Activated CD4-positive, alpha-beta T cell treated with anti-CD3 and anti-CD28 coated beads, Interleukin-2, amount 50 U/mL, for 4 hours (primary cell): ENCODE data around the gene KAZN.

Experiments
- DNase-seq, 2 experiments: peaks; one replicate each; pipeline ENCODE4 v3.0.0-alpha.2; 2020

The KAZN gene

DNA sequence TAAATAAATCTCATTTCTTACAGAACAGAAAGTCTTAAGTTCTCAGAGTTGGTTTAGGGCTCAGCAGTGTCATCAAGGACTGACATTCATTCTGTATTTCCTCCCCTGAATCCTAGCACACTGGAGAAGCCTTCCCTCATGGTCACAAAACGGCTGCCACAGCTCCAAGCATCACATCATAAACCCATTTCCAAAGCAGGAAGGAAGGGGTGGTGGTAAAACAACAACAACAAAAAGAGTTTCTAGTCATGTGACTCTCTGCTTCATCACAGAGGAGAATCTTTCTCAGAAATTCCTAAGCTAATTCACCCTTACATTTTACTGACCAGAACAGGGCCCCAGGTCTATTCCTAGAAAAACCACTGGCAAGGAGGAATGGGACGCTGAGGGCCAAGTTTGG lies 210.3 kb downstream of the KAZN start:
- no peak for DNase-seq

DNA sequence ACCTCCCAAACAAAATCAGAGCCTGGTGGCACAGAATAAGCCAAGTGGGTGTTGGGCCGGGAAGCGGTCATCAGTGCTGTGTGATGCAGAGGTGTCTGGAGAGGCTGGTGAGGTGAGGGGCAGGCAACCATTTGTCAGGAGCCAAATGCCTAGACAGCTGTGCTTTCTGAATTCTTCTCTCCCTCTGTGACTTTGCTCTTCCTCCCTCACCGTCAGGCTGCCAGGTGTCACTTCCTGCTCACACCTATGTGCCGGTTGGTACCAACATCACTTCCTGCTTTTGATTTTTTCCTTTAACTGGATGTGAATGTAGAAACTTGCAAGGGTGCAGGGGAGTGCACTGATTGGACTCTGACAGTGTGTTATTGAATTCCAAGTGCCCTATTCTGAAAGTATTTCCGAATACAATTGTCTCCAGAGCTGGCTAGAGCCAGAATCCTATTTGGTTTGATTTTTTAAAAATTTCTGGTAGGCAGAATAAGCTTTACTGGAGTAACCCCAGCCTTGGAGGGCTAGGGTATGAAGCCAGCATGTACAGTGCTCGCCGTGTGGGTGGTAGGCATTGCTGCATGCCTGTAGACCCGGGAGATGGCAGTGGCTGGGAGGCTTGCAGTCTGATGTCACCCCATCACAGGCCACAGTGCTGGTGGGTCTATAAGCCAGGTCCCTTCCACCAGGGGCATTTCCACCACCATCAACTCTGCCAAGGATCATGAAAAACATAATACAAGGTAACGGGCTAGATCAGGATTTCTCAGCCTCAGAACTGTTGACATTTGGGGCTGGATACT lies 210.9 kb downstream of the KAZN start:
- no peak for DNase-seq

DNA sequence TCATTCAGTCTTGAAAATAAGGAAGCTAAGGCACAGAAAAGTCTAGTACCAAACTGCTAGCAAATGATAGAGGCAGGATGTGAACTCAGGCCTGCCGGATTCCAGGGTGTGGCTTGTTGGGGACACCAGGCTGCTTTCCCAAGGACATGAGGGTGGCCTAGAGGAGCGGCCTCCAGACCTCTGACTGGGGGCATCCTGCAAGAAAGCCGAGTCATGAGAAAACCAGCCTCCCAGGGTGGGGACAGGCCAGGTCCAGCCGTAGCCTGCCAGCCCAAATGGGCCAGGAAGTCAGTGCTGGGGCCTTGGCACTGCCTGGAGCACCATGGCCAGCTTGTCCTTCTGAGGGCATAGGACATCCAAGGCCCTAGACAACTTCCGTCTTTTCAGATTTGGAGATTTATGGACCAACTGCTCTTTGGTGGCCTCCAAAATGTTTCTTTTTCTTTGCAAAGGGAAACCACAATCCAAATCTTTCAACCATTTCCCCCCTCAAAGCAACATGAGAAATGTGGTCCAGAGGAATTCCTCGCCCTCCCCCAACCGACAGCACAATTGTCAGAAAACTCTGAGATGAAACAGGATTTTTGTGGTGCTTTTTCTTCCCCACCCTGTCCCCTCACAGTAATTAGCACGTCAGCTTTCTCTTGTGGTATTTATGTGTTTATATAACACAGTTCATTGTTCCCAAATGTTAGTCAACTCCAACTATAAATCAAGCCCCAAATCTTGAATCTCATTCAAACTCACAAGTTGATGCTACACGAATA lies 212.3 kb downstream of the KAZN start:
- DNase-seq, result no peak

DNA sequence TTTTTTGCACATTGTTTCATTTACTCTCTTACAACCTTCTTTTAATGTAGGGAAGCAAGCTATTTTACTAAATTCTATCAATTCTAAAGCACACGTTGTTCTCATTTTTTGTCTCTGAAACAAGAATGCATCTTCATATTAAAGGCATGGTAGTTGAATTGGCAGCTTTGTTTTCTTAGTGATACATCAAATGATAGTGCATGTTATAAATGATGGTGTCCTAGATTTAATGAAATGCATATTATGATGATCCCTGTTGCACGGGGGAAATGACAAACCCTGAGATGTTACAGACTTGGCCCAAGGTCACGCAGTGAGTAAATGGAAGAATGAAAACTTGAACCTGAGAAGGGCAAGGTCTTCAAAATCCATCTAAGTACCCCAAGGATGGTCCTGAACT lies 213.1 kb downstream of the KAZN start:
- DNase-seq, result no peak

DNA sequence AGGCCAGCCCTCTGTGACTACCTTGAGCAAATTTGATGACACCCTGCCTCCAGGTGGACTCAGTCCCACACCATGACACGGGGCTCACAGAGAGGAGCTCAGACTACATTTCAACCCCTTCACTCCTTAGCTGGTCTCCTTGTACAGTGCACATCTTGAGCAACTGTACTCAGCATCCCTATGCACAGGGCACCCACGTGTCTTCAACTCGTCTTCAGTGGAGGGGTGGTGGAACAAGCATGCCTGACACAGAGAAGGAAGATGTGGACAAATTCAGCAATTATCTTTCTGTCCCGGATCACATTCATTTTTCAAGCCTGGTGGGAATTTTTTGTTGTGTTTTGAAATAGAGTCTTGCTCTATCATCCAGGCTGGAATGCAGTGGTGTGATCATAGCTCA lies 213.7 kb downstream of the KAZN start:
- no peak for DNase-seq

DNA sequence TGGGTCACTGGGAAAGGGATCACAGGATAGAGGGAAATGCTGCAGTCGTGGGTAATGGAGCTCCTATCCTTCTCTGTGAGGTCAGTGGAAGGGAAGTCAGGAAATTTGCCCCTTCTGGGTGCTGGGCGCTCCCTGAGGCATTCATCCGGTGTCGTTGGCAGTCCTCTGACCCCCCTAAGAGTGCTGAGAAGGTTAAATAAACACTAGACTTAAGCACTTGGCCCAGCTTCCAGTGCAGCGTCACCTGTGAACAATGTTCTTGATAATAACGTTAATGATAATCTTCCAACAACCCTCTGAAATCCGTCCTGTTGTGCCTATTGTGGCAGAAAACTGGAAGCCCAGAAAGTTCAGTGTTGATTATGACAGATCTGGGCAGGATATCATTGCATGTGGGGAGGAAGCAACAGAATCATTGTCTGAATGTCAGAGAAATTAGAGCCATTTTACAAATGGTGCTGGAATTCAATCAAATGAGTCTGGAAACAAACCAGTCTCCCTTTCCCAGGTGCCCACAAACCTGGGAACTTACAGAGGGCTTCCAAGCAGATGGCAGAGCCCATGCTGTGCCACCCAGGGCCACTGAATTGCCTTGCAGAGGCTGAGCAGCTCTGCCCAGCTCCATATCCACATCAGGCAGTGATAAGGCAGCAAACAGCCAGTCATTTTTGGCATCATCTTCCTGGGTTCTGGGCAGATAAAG lies 216.8 kb downstream of the KAZN start:
- DNase-seq, result no peak

DNA sequence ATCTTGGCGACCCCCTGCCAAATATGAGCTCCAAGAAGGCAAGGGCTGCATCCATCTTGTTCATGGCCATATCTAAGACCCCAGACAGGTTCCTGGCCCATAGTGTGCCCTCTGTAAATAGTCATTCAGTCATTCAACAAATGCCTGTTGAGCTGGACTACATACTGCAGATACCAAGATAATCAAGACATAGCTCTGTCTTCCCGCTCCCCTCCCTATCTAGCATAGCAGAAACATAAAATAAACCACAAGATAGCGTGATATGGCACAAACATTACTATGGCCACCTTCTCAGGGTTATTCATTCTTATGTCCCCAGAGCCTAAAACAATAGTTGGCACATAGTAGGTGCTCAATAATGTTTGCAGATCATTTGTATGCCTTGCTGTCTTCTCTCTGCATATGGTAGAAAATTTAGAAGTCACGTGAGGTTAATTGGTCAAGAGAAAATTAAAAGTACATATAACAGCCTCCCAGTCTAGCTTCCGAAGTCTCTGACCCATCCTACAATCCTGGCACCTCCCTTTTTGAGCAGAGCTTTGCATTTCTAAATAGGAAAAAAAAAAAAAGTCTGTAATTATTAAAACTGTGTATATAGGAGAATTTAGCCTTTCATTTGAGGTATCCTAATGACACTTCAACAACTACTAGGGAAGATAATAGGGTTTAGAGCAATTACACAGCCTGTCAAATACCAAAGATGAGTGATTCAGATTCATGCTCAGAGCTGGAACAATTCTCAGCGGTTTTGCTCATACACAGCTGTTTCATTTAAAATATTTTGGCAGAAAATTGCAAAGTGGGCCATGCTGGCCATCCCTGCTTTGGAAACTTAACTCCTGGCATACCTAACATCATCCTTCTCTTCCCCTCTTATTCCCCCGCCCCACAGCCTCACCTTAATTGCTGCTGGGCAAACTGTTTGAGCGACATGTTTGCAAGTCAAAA lies 219.0 kb downstream of the KAZN start:
- no peak for DNase-seq

DNA sequence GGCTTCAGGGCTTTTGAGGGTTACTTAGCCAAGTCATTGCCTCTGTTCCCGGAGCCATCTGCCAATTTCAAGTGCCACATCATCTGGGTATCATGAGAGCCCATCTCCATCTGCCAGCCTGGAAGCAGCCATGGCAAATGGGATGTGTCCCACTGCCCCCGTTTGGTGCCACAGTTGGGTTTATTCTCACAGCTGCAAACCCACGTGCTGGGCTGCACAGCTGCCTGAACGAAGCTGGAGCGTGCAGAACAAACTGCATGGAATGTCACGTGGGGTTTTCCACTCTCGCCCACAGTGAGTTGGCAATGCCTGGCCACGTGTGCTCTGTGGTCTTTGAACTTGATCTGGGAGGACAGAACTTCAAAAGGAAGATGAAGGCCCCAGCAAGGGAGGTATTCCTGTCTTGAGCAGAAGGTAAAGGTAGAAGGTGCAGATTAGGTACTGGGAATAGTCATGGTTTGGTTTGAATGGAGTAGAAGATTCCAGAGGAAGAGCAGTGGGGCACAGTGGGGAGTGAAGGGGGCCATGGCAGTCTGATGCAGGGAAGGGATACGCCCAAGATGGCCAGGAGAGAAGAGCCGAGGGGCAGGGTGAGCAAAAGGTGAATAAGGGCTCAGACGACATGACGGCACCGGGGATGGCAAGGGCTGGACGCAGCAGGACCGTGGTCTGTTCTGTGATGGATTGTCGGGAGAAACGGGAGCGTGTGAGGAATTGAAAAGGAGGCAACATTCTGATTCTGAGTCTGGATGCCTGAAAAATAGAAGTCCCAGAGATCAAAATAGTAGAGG lies 222.0 kb downstream of the KAZN start:
- no peak for DNase-seq

DNA sequence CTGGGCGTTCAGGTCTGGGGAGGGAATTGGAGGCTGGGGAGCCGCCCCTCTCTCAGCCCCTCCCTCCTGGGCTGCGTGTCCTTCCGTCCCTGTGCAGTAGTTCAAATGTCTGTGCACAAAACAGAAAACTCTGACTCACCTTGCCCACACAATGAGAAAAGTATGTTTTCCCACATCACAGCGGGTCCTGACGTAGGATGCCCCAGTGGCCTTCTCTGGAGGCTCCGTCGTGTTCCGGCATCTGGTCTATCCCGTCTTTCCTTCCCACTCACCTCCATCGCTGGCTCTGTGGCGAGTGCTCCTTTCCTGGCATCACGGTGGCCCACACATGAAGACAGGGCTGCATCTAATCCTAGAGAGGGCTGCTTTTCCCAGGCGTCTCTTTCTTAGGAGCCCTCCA lies 224.0 kb downstream of the KAZN start:
- DNase-seq, result no peak

DNA sequence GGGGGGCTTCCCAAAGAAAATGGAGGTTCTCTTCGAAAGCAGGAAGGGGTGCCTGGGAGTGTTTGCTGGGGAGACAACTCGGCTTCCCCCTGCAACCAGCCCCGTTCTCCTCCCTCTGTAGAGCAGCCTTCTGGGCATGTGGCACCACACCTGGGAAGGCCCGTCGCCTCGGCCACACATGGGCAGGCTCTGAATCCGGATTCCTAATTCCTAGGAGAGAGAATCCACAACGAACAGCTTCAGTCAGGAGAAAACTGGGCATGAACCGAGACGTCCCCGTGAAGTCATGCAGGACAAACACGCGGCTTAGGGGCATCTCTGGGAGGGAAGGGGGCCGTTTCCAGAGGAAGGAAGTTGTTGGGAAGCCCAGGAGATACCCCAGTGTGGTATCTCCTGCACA lies 224.5 kb downstream of the KAZN start:
- no peak for DNase-seq

DNA sequence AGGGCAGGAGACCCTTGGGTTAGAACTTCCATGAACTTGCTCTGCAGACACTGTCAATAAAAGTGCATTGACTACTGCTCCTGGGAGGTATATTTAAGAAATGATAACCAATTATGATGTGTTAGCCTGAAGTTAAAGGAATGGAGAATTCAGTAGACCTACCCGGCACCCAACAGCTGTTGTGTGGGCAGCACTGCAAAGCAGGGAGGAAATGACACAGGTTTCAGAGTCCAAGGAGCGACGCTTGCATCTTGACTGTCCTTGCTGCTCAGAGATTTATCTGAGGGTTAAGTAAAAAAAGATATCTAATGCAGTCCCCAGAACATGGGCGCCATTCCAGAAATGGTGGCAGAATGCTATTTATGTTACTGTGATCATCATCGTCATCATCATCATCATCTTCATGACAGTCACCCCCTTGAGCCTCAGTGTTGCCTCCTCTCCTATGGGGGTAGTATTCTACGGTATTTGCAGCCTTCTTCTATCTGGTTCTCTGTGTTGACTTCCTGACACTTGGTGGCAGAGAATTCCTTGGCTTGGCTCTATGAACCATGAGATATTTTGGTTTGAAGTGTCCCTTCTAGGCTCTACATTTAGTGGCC lies 225.9 kb downstream of the KAZN start:
- DNase-seq, result no peak

DNA sequence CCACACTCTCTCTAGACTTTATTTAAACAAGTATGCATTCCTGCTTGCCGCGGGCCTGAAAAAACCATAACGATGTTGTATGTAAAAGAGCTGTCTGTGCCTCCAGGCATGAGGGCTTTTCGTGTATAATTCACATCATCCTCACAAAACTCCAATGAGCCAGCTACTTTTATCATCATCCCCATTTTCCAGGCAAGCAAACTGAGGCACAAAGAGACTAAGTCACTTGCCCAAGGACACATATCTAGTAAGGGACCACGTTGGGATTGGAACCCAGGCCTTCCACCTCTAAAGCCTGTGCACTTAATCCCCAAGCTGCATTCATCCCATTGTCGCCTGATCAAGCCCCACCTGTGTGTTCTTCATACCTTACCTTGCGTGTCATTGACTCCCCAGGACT lies 226.9 kb downstream of the KAZN start:
- no peak for DNase-seq

DNA sequence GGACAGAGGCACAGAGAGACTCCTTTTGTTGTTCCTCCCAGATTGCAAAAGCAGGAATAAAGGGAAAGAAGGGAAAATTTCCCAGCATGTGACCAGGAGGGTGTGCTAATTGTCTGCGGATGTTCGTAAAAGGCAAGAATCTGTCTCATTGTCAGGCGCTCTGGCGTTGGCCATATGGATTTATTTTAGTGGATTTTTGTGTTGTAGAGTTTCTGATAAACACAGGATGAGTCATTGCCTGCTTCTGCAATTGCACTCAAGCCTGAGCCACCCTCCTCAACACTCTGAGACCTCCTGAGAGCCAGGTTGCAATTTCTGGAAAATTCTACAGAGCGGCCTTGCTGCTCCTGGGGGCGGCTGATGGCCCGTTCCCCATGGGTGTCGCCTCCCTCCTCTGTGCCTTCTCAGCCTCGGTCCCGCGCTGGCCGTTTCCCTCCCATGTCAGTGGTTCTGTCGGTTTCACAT lies 227.7 kb downstream of the KAZN start:
- no peak for DNase-seq

DNA sequence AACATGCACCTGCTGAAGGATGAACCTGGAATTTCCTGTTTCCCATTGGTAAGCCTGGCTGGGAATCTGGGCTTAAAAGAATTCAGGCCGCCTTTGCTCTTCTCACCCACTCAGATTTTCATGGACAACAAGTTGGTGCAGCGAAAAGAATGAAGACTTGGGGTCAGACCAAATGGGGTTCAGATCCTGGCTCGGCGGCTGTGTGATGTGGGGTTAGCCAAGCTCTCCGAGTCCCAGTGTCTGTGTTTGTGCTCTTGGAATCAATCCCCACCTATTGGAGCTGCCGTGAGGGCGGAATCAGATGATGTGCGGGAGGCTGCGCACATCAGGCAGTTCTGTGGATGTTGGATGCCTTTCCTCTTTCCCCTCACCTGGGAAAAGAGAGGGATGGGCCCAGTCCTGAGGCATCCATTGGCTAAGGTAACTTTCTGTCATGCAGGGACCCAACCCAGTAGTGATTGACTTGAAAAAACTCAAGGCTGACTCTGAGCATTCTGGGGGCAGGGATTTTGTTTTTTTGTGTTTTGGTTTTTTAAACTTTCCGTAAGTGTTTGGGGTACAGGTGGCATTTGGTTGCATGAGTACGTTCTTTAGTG lies 228.3 kb downstream of the KAZN start:
- no peak for DNase-seq

DNA sequence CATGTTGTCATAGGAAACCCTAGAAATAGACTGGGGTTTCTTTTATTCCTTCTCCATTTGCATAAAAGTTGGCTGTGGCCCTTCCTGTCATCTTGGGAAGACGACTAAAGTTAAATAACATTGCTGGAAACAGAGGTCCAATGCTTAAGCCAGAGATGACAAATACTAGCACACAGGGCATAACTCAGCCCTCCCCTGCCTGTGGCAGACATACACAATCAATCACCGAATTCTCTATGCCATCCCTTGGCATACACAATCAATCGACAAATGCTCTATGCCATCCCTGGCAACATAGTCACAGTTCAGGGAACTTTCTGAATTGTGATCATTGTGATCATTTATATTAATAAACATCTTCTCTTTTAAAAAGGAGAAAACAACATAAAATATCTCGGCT lies 229.4 kb downstream of the KAZN start:
- DNase-seq, result no peak

DNA sequence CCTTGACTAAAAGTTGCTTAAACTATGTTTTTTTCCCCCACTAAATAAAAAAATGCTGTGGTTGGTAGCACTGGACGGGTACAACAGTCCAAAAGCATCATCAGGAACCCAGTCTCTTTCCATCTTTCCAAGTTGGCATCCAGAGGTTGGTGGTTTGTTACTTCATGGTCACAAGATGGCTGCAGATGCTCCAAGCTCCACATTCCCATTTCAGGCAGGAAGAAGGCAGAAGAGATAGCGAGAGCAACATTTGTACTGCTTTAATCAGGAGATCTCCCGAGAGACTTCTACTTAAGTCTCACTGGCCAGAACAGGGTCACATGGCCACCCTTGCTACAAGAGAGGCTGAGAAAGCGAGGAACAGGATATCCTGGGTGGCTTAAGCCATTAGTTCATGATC lies 230.2 kb downstream of the KAZN start:
- DNase-seq, result no peak

DNA sequence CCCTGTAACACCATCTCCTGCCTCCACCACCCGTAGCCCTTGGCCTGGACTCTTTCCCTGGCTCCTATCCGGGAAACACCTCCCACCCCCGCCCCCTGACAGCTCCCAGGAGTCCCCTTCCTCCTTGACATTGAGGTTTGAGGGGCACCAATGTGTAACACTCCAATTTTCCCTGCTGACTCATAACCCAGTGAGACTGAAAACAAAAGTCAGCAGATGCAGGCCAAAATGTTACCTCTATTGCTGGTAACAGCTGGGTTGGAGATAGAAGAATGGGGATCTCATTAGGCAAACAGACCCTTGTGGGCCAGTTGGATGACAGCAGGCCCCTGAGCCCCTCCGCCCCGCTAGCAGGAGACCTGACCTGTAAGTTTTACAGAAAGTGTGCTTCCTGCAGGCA lies 237.2 kb downstream of the KAZN start:
- no peak for DNase-seq

DNA sequence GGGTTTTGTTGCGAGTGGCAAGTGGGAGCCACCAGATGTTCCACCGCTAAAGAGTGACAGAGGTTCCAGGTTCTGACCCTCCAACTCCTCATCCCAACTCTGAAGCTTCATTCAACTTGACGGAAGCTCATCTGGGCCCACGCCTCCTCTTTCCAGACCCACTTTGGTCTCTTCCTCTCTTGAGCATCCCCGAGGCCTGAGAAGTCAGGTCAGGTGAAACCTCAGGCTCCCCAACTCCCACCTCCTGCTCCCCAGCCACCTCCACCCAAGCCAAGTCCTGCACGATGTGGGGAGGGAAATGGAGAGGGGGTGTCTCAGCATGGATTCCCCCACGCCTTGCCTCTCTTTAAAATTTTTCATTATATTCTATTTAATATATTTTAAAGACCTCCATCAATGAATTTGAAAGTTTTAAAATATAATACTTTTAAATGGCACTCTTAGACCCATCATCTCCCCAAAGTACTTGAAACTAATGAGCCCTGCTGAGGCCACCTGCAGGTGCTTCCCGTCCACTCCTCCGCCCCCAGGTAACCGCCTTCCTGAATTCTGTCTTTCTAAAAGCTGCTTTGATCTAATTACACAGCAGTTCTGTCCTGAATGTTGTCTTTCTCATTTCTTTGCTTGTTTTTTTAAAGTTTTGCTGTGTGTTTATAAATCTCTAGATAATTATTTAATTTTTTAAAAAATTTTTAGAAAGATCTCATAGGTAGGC lies 238.1 kb downstream of the KAZN start:
- no peak for DNase-seq

DNA sequence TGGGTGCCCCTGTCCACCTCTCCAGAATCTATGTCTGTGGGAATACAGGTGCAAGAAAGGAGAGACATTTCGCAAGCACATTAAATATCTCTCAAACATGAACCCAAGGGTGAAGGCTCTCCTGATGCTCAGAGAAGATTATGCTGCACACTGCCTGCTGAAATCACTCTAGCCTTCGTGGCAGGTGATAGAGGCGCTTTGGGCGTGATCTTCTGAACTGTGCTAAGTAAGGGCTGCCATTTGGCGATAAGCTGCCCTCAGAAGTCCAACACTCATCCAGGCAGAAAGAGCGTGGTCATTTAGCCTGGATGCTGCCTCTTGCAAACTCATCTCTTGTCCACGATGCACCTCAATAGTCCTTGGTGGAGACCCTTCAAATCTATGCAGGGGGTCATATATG lies 241.9 kb downstream of the KAZN start:
- DNase-seq, result no peak

DNA sequence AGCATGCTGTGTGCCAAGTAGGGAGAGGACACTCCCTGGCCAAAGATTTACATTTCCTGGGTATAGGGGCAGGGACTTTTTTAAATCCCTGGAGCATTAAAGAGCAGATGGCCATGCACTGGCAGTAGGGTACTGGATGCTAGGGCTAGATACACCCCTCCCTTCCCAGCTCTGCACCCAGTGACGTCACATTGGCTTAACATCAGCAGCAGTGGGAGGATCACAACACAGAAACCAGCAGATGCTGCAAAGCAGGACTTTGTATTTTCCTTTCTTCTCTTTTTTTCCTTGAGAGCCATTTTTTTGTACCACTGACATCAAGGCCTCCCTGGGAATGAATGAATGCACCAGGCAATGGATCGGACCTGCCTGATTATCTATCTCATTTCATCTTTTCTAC lies 243.0 kb downstream of the KAZN start:
- no peak for DNase-seq
